GM12891 (cell line): ENCODE data around the gene LRRC8B.

ENCODE experiments used
- PAX5 ChIP-seq: IDR thresholded peaks from 2 replicates; pipeline ENCODE4 v1.6.1; 2011; ENCODE audit warnings: low read length, moderate library complexity, mild to moderate bottlenecking; ENCODE audit not compliant: insufficient read depth, severe bottlenecking
- POLR2A ChIP-seq: IDR thresholded peaks from 2 replicates; pipeline ENCODE4 v1.6.1; 2011; ENCODE audit warnings: low read depth, low read length, control low read depth
- POLR2AphosphoS5 ChIP-seq: IDR thresholded peaks from 2 replicates; pipeline ENCODE4 v1.6.1; 2011; ENCODE audit warnings: low read depth, low read length, control low read depth
- POU2F2 ChIP-seq: IDR thresholded peaks from 2 replicates; pipeline ENCODE4 v1.6.1; 2011; ENCODE audit warnings: low read depth, mild to moderate bottlenecking, control low read depth, low read length, moderate library complexity
- SPI1 ChIP-seq: IDR thresholded peaks from 2 replicates; pipeline ENCODE4 v1.6.1; 2011; ENCODE audit warnings: low read depth, low read length, control low read depth
- TAF1 ChIP-seq: IDR thresholded peaks from 2 replicates; pipeline ENCODE4 v1.6.1; 2011; ENCODE audit warnings: low read depth, low read length, control low read depth

- no peak for TF ChIP-seq POLR2A
- TF ChIP-seq TAF1, result no peak
- no peak for TF ChIP-seq POLR2AphosphoS5
- no peak for TF ChIP-seq POU2F2
- no peak for TF ChIP-seq PAX5
- TF ChIP-seq SPI1, result no peak
These were observed 51.4 kb downstream of the LRRC8B start for GRCh38 chr1:89576013-89576412.
